Natural killer cell (primary cell): ENCODE data around the gene APOBEC2. TPM values are rescaled to one million over a fixed set of nuclear protein-coding genes. Genes with fewer than 3 reads are reported as not detected.

Experiments used
- ATAC-seq, 3 donors: fragments of 150-1000 bp in 2 of 3; fragments of 200-7000 bp in 1 of 3; cut with Tn5 transposase; 1 replicate in 1 of 3; 2 replicates in 2 of 3; pipeline ENCODE4 v1.10.0; 2021; ENCODE audit warnings: mild to moderate bottlenecking in 2 of 3, moderate library complexity in 2 of 3
- DNase-seq, 2 donors: peaks; one replicate each; pipeline versions ENCODE4 v3.0.0 to v3.0.0-alpha.2; 2013 to 2021; ENCODE audit warnings: mixed read lengths in 1 of 2
- H3K27ac ChIP-seq: one replicate; pipeline ENCODE4 v1.5.1; 2013; ENCODE audit warnings: mild to moderate bottlenecking, low read length
- H3K27me3 ChIP-seq: one replicate; pipeline ENCODE4 v1.6.1; 2013; ENCODE audit warnings: low read length; ENCODE audit not compliant: control insufficient read depth, insufficient read depth
- H3K36me3 ChIP-seq: one replicate; pipeline ENCODE4 v1.6.1; 2013; ENCODE audit warnings: low read length; ENCODE audit not compliant: control insufficient read depth, insufficient read depth
- H3K4me1 ChIP-seq: one replicate; pipeline ENCODE4 v1.6.1; 2013; ENCODE audit warnings: low read length; ENCODE audit not compliant: control insufficient read depth, insufficient read depth
- H3K4me3 ChIP-seq: one replicate; pipeline ENCODE4 v1.5.1; 2013; ENCODE audit warnings: low read length
- H3K9me3 ChIP-seq: one replicate; pipeline ENCODE4 v1.6.1; 2013; ENCODE audit warnings: low read length; ENCODE audit not compliant: control insufficient read depth, insufficient read depth
- H3K27ac Mint-ChIP-seq, 2 donors: one replicate each; pipeline ENCODE4 v1.8.0; 2022; ENCODE audit warnings: mild to moderate bottlenecking in 2 of 2, mixed read lengths in 2 of 2, moderate library complexity in 1 of 2
- H3K27me3 Mint-ChIP-seq, 2 donors: one replicate each; pipeline ENCODE4 v1.8.0; 2022; ENCODE audit warnings: low read depth in 2 of 2, mixed read lengths in 2 of 2
- H3K36me3 Mint-ChIP-seq: one replicate; pipeline ENCODE4 v1.8.0; 2022; ENCODE audit warnings: mixed read lengths
- H3K4me1 Mint-ChIP-seq, 2 donors: one replicate each; pipeline ENCODE4 v1.8.0; 2022; ENCODE audit warnings: mixed read lengths in 2 of 2
- H3K4me3 Mint-ChIP-seq: one replicate; pipeline ENCODE4 v1.8.0; 2022; ENCODE audit warnings: mild to moderate bottlenecking, moderate library complexity, mixed read lengths
- H3K9me3 Mint-ChIP-seq, 2 donors: one replicate each; pipeline ENCODE4 v1.8.0; 2022; ENCODE audit warnings: mixed read lengths in 2 of 2
- WGBS: methylation state at CpG from one replicate; pipeline ENCODE4 v1.1.7; 2013; ENCODE audit warnings: missing lambda C conversion rate; ENCODE audit not compliant: insufficient coverage; 5-methylcytosine and 5-hydroxymethylcytosine counted together
- intact Hi-C: fragments of 100-400 bp; cut with micrococcal nuclease; formaldehyde crosslinking; loops from one replicate; pipeline ENCODE4 v1.14.2; 2022
- total RNA-seq, 4 donors: library from RNA; stranded (reverse); fragments of 120-200 nt in 1 of 4; gene quantifications; one replicate each; pipeline versions ENCODE4 v1.2.3 to v1.2.4, GENCODE V29; 2013 to 2022
- TF ChIP-seq, protein P1 (sequence below): fragments of 200-600 bp; IDR thresholded peaks from one replicate; pipeline ENCODE4 v1.8.0; 2022; ENCODE audit warnings: antibody characterized with exemption

Gene APOBEC2
- total RNA-seq, 3 donors from 2014 or later (not counting 1 experiment from before 2014, with no cell fraction given), result not detected

DNA sequence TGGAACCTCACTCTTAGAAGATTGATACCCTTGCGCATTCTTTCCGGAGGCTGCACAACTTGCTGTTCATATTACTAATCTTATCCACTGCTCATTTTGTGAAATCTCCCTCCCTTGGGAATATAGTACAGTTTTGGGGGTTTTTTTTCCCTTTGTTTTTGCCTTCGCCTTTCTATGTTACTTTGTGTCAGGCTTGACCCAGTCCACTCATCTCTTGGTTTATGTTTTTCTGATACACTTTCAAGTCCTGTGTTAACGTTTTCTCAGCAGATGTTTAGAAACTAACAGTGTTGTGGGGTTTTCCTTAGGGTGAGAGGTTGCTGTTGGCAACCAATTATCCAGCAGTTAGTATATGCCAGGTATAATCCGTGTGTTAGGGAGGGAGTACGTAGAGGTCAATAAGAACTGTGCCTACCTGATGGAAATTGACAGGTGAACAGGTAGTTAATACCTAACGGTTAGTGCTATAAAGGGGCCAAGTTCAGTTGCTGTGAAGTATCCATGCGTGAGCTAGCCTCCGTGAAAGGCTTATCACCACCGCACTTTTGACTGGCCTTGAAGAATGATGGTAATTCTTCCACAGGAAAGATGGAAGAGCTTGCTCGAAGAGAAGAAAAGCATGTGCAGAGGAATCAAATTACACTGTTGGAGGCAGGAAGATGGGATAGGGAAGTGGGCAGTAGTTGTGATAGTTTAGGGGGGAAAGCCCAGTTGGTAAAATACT lies 21.1 kb downstream of the APOBEC2 start:
- Mint-ChIP-seq H3K4me1 (peaks cover 51% of the 10 kb centered on the region in 2 donors), H3K36me3 (no peaks in the 10 kb centered on the region), H3K4me3 (peak overlapping the region; percentile 90), H3K9me3 (no peaks in the 10 kb centered on the region), H3K27ac (peak overlapping the region; percentile 90 to 98), H3K27me3 (no peaks in the 10 kb centered on the region)
- Histone ChIP-seq H3K27ac (peak overlapping the region; percentile 99), H3K27me3 (no peaks in the 10 kb centered on the region), H3K4me1 (peaks cover 9% of the 10 kb centered on the region), H3K36me3 (peaks cover 7% of the 10 kb centered on the region), H3K4me3 (peak overlapping the region; percentile 99), H3K9me3 (no peaks in the 10 kb centered on the region)
- TF ChIP-seq, protein P1, sequence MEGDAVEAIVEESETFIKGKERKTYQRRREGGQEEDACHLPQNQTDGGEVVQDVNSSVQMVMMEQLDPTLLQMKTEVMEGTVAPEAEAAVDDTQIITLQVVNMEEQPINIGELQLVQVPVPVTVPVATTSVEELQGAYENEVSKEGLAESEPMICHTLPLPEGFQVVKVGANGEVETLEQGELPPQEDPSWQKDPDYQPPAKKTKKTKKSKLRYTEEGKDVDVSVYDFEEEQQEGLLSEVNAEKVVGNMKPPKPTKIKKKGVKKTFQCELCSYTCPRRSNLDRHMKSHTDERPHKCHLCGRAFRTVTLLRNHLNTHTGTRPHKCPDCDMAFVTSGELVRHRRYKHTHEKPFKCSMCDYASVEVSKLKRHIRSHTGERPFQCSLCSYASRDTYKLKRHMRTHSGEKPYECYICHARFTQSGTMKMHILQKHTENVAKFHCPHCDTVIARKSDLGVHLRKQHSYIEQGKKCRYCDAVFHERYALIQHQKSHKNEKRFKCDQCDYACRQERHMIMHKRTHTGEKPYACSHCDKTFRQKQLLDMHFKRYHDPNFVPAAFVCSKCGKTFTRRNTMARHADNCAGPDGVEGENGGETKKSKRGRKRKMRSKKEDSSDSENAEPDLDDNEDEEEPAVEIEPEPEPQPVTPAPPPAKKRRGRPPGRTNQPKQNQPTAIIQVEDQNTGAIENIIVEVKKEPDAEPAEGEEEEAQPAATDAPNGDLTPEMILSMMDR, result no peak
- 11% methylated on average over 10 of the region's 11 CpGs for WGBS
- intact Hi-C loops, result loop anchor here (2.0 to 5.0 kb wide), 2 partner anchors 258 to 659 kb away; no protein-coding TSS in a partner anchor
- DNase-seq, result peak in 1 of 2 donors; percentile 69
- no peak for ATAC-seq

DNA sequence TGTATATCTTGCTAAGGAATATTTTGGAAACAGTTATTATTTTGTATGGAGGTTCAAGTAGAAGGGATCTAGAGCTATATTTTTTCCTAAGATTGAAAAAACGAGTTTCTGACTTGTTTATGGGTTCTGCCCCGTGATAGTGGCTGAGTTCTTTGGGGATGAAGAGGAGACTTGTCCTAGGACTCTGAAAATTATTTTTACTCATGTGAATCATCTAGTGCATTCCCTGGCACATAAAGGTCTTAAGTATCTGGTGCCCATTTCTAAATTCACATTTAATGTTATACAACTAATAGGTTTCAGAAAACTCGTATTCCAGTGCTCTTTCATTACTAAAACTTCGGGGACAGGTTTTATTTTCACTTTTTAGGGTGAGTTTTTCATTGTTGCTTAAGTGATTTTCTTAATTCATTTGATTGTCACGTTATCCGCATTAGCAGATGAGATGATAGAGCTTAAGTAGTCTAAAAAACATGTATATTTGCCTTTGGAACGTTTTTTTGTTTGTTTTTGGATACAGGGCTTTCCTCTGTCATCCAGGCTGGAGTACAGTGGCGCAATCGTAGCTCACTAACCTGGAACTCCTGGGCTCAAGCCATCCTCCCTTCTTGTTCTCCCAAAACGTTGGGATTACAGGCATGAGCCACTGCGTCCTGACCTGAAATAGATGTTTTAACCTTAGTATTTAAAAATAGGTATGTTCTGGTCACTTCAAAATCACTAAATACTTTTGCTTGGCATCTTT lies 21.9 kb downstream of the APOBEC2 start:
- Mint-ChIP-seq H3K4me1 (peaks cover 51 to 55% of the 10 kb centered on the region in 2 donors), H3K36me3 (no peaks in the 10 kb centered on the region), H3K27me3 (no peaks in the 10 kb centered on the region), H3K27ac (peak overlapping the region; percentile 90 to 98), H3K4me3 (peak overlapping the region; percentile 90), H3K9me3 (no peaks in the 10 kb centered on the region)
- peaks cover 11% of the 10 kb centered on the region for H3K36me3 ChIP-seq
- DNase-seq, result no peak
- intact Hi-C loops, result loop anchor here (5.0 kb wide), 1 partner anchor 257 kb away; no protein-coding TSS in a partner anchor
- TF ChIP-seq, protein P1, result no peak
- ATAC-seq, result no peak
- H3K4me3 ChIP-seq, result no peak overlapping the region
- no peaks in the 10 kb centered on the region for H3K9me3 ChIP-seq
- peaks cover 10% of the 10 kb centered on the region for H3K4me1 ChIP-seq
- H3K27ac ChIP-seq, result peak overlapping the region; percentile 99
- H3K27me3 ChIP-seq, result no peaks in the 10 kb centered on the region
- 73% methylated on average over 7 of the region's 11 CpGs for WGBS

DNA sequence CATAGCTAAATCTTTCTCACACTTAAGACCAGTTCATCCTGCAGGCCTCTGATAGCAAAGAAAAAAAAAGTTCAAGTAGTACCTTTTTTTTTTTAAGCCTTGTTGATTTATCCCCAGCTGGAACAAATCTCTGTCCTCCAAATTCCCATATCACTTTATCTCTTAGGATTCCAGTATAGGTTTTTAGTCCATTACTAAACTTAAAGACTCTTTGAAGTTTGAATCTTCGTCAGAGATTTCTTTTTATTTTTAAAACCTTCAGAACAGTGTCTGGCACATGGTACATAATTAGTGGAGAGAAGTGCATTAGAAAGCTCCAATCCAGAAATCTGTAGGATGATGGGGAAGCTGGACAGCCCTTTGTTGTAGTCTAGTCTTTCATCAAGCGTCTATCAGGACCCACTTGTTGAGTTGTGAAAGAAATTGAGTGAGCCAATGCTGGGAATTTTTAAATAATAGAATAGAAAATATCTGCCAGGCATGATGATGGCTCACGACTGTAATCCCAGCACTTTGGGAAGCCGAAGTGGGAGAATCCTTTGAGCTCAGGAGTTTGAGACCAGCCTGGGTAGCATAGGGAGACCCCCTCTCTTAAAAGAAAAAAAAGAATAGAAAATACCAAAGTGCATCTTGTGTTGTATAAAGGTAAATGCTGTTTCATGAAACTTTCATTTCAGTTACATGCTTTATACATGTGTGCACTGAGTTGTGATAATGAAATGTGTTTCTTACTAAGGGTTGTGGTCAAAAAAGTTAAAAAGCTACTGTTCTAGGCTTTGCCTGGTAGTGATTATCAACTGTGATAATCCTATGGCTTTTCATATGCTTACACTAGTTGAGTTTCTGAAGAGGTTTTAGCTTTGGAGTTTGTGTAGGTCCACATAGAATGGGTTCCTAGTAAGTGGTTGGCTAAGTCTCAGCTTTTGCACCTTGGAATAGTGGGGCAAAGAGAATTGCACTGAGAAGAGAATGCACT lies 22.9 kb downstream of the APOBEC2 start:
- intact Hi-C loops, result no loop called here
- Histone ChIP-seq H3K36me3 (peaks cover 10% of the 10 kb centered on the region), H3K27ac (no peak overlapping the region), H3K4me3 (no peak overlapping the region), H3K4me1 (peaks cover 18% of the 10 kb centered on the region), H3K9me3 (no peaks in the 10 kb centered on the region), H3K27me3 (no peaks in the 10 kb centered on the region)
- ATAC-seq, result no peak
- peaks cover 53 to 58% of the 10 kb centered on the region in 2 donors for H3K4me1 Mint-ChIP-seq
- H3K9me3 Mint-ChIP-seq, result no peaks in the 10 kb centered on the region
- peak overlapping the region; percentile 90 to 98 for H3K27ac Mint-ChIP-seq
- peaks cover 5% of the 10 kb centered on the region for H3K36me3 Mint-ChIP-seq
- WGBS, result 95% methylated on average over 3 of the region's 4 CpGs
- TF ChIP-seq, protein P1, result no peak
- H3K4me3 Mint-ChIP-seq, result peak overlapping the region; percentile 61
- no peak for DNase-seq
- H3K27me3 Mint-ChIP-seq, result no peaks in the 10 kb centered on the region
